Adipocyte (in vitro differentiated cells): Measurements from ENCODE around the gene DGKI.

Experiments
- DNase-seq: peaks from one replicate; pipeline ENCODE4 v3.0.0-alpha.2; 2015; ENCODE audit warnings: low read depth
- H3K27me3 ChIP-seq: replicated peaks from 2 replicates; pipeline ENCODE4 v1.7.0; 2013; ENCODE audit warnings: mild to moderate bottlenecking, low read length, moderate library complexity; ENCODE audit not compliant: control insufficient read depth, insufficient read depth
- H3K36me3 ChIP-seq: 2 replicates; pipeline ENCODE4 v1.7.0; 2013; ENCODE audit warnings: low read length, mild to moderate bottlenecking, moderate library complexity; ENCODE audit not compliant: control insufficient read depth, insufficient read depth, severe bottlenecking
- H3K4me1 ChIP-seq: 2 replicates; pipeline ENCODE4 v1.7.0; 2013; ENCODE audit warnings: mild to moderate bottlenecking, low read length, moderate library complexity; ENCODE audit not compliant: control insufficient read depth, insufficient read depth
- H3K4me3 ChIP-seq: 2 replicates; pipeline ENCODE4 v1.7.0; 2013; ENCODE audit warnings: mild to moderate bottlenecking, low read length, moderate library complexity
- H3K9ac ChIP-seq: 2 replicates; pipeline ENCODE4 v1.7.0; 2013; ENCODE audit warnings: mild to moderate bottlenecking, low read length, moderate library complexity
- H3K9me3 ChIP-seq: 2 replicates; pipeline ENCODE4 v1.7.0; 2013; ENCODE audit warnings: mild to moderate bottlenecking, low read length, moderate library complexity; ENCODE audit not compliant: control insufficient read depth

Gene DGKI

GRCh38 chr7:137579913-137580640 lies 266.7 kb downstream of the DGKI start:
- DNase-seq: peak; percentile 46
- Histone ChIP-seq H3K9ac (no peak overlapping the region), H3K27me3 (no peaks in the 10 kb centered on the region), H3K4me1 (peaks cover 6% of the 10 kb centered on the region), H3K9me3 (no peaks in the 10 kb centered on the region), H3K36me3 (peaks cover 24% of the 10 kb centered on the region), H3K4me3 (no peak overlapping the region)

DNA sequence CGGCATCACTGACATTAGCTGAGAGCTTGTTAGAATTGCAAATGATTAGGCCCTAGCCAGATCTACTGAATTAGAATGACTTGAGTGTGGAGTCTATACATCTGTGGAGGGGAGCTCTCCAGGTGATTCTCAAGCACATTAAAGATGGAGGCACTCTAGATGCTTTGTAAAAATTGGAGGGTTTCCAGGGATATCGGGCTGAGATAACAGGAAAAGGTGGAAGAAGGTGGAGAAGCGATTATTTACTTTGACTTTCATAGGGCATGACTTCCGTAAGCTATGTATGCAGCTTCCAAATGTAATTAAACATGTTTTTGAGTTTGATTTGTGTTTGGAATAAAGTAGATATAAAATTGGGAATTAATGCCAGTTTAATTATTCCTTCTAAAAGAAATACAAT lies 268.2 kb downstream of the DGKI start:
- Histone ChIP-seq H3K4me3 (no peak overlapping the region), H3K4me1 (peaks cover 6% of the 10 kb centered on the region), H3K9me3 (no peaks in the 10 kb centered on the region), H3K9ac (no peak overlapping the region), H3K27me3 (no peaks in the 10 kb centered on the region), H3K36me3 (peaks cover 28% of the 10 kb centered on the region)
- no peak for DNase-seq

DNA sequence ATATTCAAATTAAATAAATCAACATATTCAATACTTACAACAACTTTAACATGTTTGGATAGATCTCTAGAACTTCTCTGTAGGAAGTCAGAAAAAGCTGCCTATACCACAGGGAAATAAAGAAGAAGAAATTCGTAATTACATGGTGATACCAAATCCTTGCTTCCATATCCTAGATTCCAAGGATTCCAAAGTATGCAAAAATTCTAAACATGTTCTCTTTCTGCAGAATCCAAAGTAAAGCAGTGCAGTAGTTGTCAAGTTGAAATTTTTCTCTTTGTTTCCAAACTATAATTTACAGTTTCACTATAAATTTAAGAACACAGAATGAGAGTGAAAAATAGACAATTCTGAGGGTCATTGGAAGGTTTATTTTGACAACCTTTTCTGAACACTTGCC lies 269.6 kb downstream of the DGKI start:
- Histone ChIP-seq H3K9ac (no peak overlapping the region), H3K4me3 (no peak overlapping the region), H3K4me1 (peaks cover 6% of the 10 kb centered on the region), H3K9me3 (no peaks in the 10 kb centered on the region), H3K27me3 (no peaks in the 10 kb centered on the region), H3K36me3 (peaks cover 28% of the 10 kb centered on the region)
- DNase-seq: peak; percentile 25

DNA sequence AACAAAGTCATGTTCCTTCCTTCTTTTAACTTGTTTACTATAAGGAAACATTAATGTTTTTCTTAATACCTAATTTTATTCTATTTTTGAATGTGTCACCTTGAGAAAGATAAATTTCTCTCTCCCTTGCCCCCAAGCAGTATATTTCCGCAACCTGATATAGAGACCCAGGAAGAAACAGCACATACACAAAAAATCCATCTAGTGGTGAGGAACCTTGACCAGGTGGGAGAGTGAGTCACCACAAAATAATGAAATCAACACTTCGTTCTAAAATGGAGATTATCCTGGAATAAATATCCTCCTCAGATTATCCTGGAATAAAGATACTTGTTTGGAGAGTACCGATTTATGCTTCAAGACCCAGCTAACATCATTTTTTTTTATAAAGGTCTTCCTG lies 270.3 kb downstream of the DGKI start:
- Histone ChIP-seq H3K9ac (no peak overlapping the region), H3K4me1 (peaks cover 6% of the 10 kb centered on the region), H3K4me3 (no peak overlapping the region), H3K36me3 (peaks cover 23% of the 10 kb centered on the region), H3K9me3 (no peaks in the 10 kb centered on the region), H3K27me3 (no peaks in the 10 kb centered on the region)
- DNase-seq: no peak

GRCh38 chr7:137574812-137575211 lies 272.0 kb downstream of the DGKI start:
- Histone ChIP-seq H3K36me3 (peaks cover 16% of the 10 kb centered on the region), H3K4me1 (no peaks in the 10 kb centered on the region), H3K9ac (no peak overlapping the region), H3K4me3 (no peak overlapping the region), H3K9me3 (no peaks in the 10 kb centered on the region), H3K27me3 (no peaks in the 10 kb centered on the region)
- DNase-seq: no peak

DNA sequence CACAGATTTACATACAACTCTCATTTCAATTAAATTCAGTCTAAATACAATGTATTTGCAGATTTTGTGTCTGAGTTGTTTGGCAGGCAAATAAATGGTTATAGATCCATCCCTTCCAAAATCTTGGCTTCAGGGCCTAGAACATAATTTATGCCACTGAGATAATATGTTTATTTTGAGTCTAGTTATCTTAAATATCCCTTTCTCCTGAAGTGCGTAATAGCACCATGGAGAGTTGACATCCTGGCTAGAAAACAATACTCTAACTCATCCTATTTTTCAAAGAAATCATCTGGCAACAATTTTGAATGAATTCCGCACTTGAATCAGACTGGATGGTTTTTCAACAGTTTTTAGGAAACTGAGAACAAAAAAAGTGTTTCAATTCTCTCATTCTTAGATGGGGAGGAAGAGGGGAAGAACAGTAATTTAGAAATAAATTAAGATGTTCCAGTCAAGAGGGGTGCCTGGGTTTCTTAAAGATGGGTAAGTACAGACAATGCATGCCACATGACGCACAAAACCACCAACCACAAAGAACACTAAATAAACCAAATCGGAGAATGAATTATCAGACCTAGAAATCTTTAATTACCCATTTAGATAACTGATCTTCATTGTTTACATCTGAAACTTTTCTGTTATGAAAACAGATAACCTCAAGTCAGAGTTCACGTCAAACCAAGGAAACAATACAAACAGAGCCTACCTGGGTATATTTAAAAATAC lies 274.6 kb downstream of the DGKI start:
- Histone ChIP-seq H3K4me1 (no peaks in the 10 kb centered on the region), H3K9ac (no peak overlapping the region), H3K36me3 (peaks cover 3% of the 10 kb centered on the region), H3K4me3 (no peak overlapping the region), H3K9me3 (no peaks in the 10 kb centered on the region), H3K27me3 (no peaks in the 10 kb centered on the region)
- no peak for DNase-seq

- no peak overlapping the region for H3K4me3 ChIP-seq
- H3K36me3 ChIP-seq: no peaks in the 10 kb centered on the region
- H3K9ac ChIP-seq: no peak overlapping the region
- H3K27me3 ChIP-seq: no peaks in the 10 kb centered on the region
- DNase-seq: no peak
- H3K9me3 ChIP-seq: no peaks in the 10 kb centered on the region
- peaks cover 7% of the 10 kb centered on the region for H3K4me1 ChIP-seq
Observed at GRCh38 chr7:137564677-137565076, 282.1 kb downstream of the DGKI start.

GRCh38 chr7:137563981-137564380 lies 282.8 kb downstream of the DGKI start:
- H3K27me3 ChIP-seq: no peaks in the 10 kb centered on the region
- peaks cover 7% of the 10 kb centered on the region for H3K4me1 ChIP-seq
- DNase-seq: peak; percentile 25
- H3K4me3 ChIP-seq: no peak overlapping the region
- H3K9me3 ChIP-seq: no peaks in the 10 kb centered on the region
- no peaks in the 10 kb centered on the region for H3K36me3 ChIP-seq
- no peak overlapping the region for H3K9ac ChIP-seq

DNA sequence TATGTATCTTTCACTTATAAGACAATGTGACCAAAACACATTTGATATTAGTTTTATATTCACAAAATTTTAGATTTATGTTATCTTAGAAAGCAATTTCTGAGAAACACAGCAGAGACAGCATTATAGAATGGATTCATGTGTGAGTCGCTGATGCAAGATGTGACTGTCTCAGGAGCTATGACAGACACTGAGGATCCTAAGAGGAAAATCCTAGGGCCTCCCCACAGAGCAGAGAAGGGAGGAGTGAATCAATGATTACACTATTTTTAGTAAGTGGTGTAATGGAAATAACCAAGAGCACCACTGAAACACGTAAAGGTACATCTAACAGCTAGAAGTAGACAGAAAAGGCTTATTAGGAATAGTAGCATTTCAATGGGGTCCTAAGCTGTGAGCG lies 299.3 kb downstream of the DGKI start:
- no peak overlapping the region for H3K9ac ChIP-seq
- DNase-seq: no peak
- H3K9me3 ChIP-seq: no peaks in the 10 kb centered on the region
- H3K4me1 ChIP-seq: no peaks in the 10 kb centered on the region
- no peak overlapping the region for H3K4me3 ChIP-seq
- no peaks in the 10 kb centered on the region for H3K27me3 ChIP-seq
- peaks cover 20% of the 10 kb centered on the region for H3K36me3 ChIP-seq

DNA sequence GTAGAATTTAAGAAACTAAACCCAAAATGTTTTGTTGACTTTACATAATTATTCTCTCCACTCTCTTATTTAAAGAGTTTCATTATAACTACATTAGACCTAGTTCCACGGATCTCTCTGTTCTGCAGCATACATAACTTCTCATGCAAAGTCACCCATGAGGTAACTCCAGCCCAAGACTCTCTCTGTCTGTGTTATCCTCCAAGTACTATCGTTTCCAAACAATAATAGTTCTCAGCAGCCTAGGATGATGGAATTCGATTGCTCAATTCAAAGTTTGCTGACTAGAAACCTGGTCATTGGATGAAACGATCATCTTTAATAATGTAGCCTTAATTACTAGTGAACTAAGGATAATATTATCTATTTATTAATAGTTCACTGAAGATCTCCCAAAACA lies 300.1 kb downstream of the DGKI start:
- H3K36me3 ChIP-seq: peaks cover 12% of the 10 kb centered on the region
- DNase-seq: peak; percentile 15

DNA sequence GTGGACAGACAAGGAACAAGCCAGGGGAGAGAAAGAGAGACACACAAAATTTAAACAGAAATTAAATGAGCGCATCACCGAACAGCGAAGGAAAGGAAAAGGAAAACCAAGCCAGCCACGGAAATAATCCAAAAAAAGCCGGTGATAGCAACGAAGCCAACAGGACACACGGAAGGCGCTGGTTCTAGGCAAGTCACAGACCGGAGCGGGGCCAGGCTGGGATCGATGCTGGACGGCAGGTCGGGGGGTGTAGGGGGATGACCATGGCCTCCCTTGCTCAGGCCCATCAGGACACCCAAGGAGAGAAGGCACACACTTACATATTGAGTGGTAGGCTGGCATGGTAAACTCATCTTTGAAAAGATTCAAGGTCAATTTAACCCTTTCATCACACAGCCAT lies 300.8 kb downstream of the DGKI start:
- Histone ChIP-seq H3K4me1 (no peaks in the 10 kb centered on the region), H3K9me3 (no peaks in the 10 kb centered on the region), H3K4me3 (no peak overlapping the region), H3K9ac (no peak overlapping the region), H3K27me3 (no peaks in the 10 kb centered on the region), H3K36me3 (peaks cover 10% of the 10 kb centered on the region)
- DNase-seq: no peak

More for the DNA sequence above, 300.1 kb downstream of the DGKI start:
- no peaks in the 10 kb centered on the region for H3K27me3 ChIP-seq
- H3K4me3 ChIP-seq: no peak overlapping the region
- H3K9ac ChIP-seq: no peak overlapping the region
- no peaks in the 10 kb centered on the region for H3K9me3 ChIP-seq
- H3K4me1 ChIP-seq: no peaks in the 10 kb centered on the region
